ENCODE data around the gene CSMD2.

- TF ChIP-seq CTCF (conservative IDR thresholded peaks at IDR 0.05) = no peak
- TF ChIP-seq EZH2 (IDR thresholded peaks at IDR 0.05; ENCODE audit: low read depth) = no peak
Measured at GRCh38 chr1:33946836-33947235, 218.2 kb downstream of the CSMD2 start.

Measured in PC-9 (cell line).